A549 (cell line): Measurements from ENCODE around the gene SMARCB1. TPM values are rescaled to one million over a fixed set of nuclear protein-coding genes. Genes with fewer than 3 reads are reported as not detected.
A peak's percentile ranks its signal among the peaks of the same experiment; 100 is the strongest.

Source experiments
- BHLHE40 ChIP-seq: IDR thresholded peaks from 2 replicates; pipeline ENCODE4 v1.6.1; 2012; ENCODE audit warnings: low read depth, low read length, inconsistent platforms
- CHD2 ChIP-seq: fragments of 150-350 bp; IDR thresholded peaks from 2 replicates; pipeline ENCODE4 v1.6.1; 2014; ENCODE audit warnings: low read length; ENCODE audit not compliant: partially characterized antibody
- CHD4 ChIP-seq: fragments of 200-600 bp; sonication (generic); IDR thresholded peaks from 2 replicates; pipeline ENCODE4 v1.6.1; 2016; ENCODE audit warnings: antibody characterized with exemption, mild to moderate bottlenecking, borderline replicate concordance
- ESRRA ChIP-seq: fragments of 150-350 bp; IDR thresholded peaks from 2 replicates; pipeline ENCODE4 v1.6.1; 2014; ENCODE audit warnings: mild to moderate bottlenecking, low read length, borderline replicate concordance
- GATA3 ChIP-seq: IDR thresholded peaks from 2 replicates; pipeline ENCODE4 v1.6.1; 2012; ENCODE audit warnings: borderline replicate concordance
- HOXA7 ChIP-seq: fragments of 250-450 bp; sonication (Bioruptor Pico); IDR thresholded peaks from 2 replicates; pipeline ENCODE4 v1.5.0; 2020; ENCODE audit warnings: mild to moderate bottlenecking, moderate library complexity
- KDM5A ChIP-seq: fragments of 200-600 bp; sonication (generic); IDR thresholded peaks from 2 replicates; pipeline ENCODE4 v1.6.1; 2016; ENCODE audit warnings: antibody characterized with exemption, mild to moderate bottlenecking
- MAFK ChIP-seq: fragments of 450-650 bp; IDR thresholded peaks from 2 replicates; pipeline ENCODE4 v1.6.1; 2014; ENCODE audit not compliant: partially characterized antibody
- MYC ChIP-seq: IDR thresholded peaks from 2 replicates; pipeline ENCODE4 v1.6.1; 2012; ENCODE audit warnings: mild to moderate bottlenecking, inconsistent platforms, low read length, improper control_type of control experiment, borderline replicate concordance
- NPAS2 ChIP-seq: fragments of 250-450 bp; sonication (Bioruptor Pico); IDR thresholded peaks from 2 replicates; pipeline ENCODE4 v1.8.0; 2022; ENCODE audit warnings: mild to moderate bottlenecking, moderate library complexity, borderline replicate concordance
- PBX3 ChIP-seq: IDR thresholded peaks from 2 replicates; pipeline ENCODE4 v1.6.1; 2012
- PHF8 ChIP-seq: fragments of 200-600 bp; sonication (generic); IDR thresholded peaks from 2 replicates; pipeline ENCODE4 v1.6.1; 2016; ENCODE audit warnings: low read depth, mild to moderate bottlenecking, antibody characterized with exemption, moderate library complexity, borderline replicate concordance
- RAD21 ChIP-seq, 2 experiments: fragments of >200 bp in 1 of 2; sonication (Bioruptor Twin) in 1 of 2; formaldehyde crosslinking in 1 of 2; IDR thresholded peaks in 1 of 2; conservative IDR thresholded peaks in 1 of 2; 2 replicates in 1 of 2; 3 replicates in 1 of 2; pipeline ENCODE4 v1.6.1; 2012 to 2018; ENCODE audit warnings: inconsistent platforms in 1 of 2
- RNF2 ChIP-seq: fragments of 200-600 bp; sonication (generic); IDR thresholded peaks from 2 replicates; pipeline ENCODE4 v1.6.1; 2016; ENCODE audit warnings: low read depth, mild to moderate bottlenecking, antibody characterized with exemption, moderate library complexity, borderline replicate concordance
- SREBF2 ChIP-seq: fragments of 450-650 bp; IDR thresholded peaks from 2 replicates; pipeline ENCODE4 v1.6.1; 2014; ENCODE audit warnings: mild to moderate bottlenecking, moderate library complexity
- TFCP2L1 ChIP-seq: fragments of 250-450 bp; sonication (Bioruptor Pico); IDR thresholded peaks from 2 replicates; pipeline ENCODE4 v1.5.0; 2021; ENCODE audit warnings: mild to moderate bottlenecking
- TP53 ChIP-seq: fragments of 250-450 bp; sonication (Bioruptor Pico); IDR thresholded peaks from 2 replicates; pipeline ENCODE4 v1.5.0; 2021; ENCODE audit warnings: mild to moderate bottlenecking, moderate library complexity
- USF2 ChIP-seq: fragments of 450-650 bp; IDR thresholded peaks from 2 replicates; pipeline ENCODE4 v1.6.1; 2014; ENCODE audit warnings: antibody characterized with exemption
- ZFP36 ChIP-seq: fragments of 450-650 bp; IDR thresholded peaks from 2 replicates; pipeline ENCODE4 v1.6.1; 2014; ENCODE audit warnings: borderline replicate concordance; ENCODE audit not compliant: partially characterized antibody
- ZSCAN20 ChIP-seq: fragments of 250-450 bp; sonication (Bioruptor Pico); IDR thresholded peaks from 2 replicates; pipeline ENCODE4 v1.8.0; 2022; ENCODE audit warnings: mild to moderate bottlenecking, moderate library complexity
- polyA plus RNA-seq, 4 experiments: library from polyadenylated mRNA; depleted of rRNA in 3 of 4; stranded (reverse); fragments of >200 nt; fragmentation: RNase III in 1 of 4; extraction: RNeasy Plus Mini Kit Qiagen cat#74134 plus additional on column Dnase treatment in 1 of 4; gene quantifications; 2 replicates in 3 of 4; 3 replicates in 1 of 4; pipeline ENCODE4 v1.2.3, GENCODE V29; 2011 to 2017
- TF ChIP-seq, protein P1 (sequence below): fragments of >200 bp; sonication (Bioruptor Twin); formaldehyde crosslinking; IDR thresholded peaks from 3 replicates; pipeline ENCODE4 v1.5.1; 2016
- TF ChIP-seq, protein P2 (sequence below): fragments of 200-600 bp; sonication (generic); IDR thresholded peaks from 2 replicates; pipeline ENCODE4 v1.6.1; 2016; ENCODE audit warnings: antibody characterized with exemption, mild to moderate bottlenecking, moderate library complexity
- TF ChIP-seq, protein P3 (sequence below): fragments of 250-450 bp; sonication (Bioruptor Pico); IDR thresholded peaks from 2 replicates; pipeline ENCODE4 v1.5.0; 2021; ENCODE audit warnings: mild to moderate bottlenecking, moderate library complexity, borderline replicate concordance

SMARCB1 gene
- polyA plus RNA-seq, 2 of the 4 experiments (the other 2 are of a cell fraction) = 65.6 to 133 TPM

DNA sequence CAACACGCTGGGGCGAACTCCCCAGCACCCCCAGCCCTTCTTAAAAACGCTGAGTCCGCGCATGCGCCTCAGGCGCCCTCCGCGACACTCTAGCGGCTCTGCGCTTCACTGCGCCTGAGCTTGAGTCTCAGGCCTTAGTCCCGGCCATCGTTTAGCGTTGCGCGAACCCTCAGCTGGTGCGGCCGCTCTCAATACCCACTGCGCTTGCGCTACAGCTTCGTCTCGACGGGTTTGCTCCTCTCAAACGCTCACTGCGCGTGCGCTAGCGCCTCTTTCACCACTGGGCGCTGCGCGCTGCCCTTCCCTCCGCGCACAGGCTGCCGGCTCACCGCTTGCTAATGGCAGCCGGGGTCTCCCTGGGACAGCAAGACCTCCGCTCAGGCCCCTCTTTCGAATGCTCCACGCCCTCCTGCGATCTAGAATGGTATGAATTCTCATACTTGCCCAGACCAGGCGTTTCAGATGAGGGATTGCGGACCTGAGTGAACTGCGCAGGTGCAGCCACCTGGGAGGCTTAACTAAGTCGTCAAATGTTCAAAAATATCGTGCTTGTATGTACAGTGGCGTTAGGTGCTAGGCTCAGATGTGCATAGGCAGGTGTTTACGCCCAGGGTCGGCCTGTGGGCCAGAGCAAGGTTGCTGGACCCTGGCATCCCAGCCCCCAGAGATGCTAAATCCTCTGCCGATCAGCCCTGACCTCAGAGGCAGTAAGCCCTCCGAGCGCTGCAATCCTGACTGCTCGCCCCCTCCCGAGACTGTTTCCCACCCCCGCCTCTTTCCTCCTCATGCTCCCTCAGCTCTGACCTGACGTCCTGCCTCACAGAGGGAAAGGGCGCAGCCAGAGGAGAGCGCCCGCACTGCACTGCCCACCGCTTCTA lies 71.1 kb downstream of the SMARCB1 start, which contains the start of gene SLC2A11 (continued):
- TF ChIP-seq, protein P1, sequence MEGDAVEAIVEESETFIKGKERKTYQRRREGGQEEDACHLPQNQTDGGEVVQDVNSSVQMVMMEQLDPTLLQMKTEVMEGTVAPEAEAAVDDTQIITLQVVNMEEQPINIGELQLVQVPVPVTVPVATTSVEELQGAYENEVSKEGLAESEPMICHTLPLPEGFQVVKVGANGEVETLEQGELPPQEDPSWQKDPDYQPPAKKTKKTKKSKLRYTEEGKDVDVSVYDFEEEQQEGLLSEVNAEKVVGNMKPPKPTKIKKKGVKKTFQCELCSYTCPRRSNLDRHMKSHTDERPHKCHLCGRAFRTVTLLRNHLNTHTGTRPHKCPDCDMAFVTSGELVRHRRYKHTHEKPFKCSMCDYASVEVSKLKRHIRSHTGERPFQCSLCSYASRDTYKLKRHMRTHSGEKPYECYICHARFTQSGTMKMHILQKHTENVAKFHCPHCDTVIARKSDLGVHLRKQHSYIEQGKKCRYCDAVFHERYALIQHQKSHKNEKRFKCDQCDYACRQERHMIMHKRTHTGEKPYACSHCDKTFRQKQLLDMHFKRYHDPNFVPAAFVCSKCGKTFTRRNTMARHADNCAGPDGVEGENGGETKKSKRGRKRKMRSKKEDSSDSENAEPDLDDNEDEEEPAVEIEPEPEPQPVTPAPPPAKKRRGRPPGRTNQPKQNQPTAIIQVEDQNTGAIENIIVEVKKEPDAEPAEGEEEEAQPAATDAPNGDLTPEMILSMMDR = no peak
- TF ChIP-seq SREBF2 = no peak
- no peak for TF ChIP-seq TP53
- no peak for TF ChIP-seq CHD4
- TF ChIP-seq ZSCAN20 (CRISPR knock-in tag) = no peak
- TF ChIP-seq, protein P2, sequence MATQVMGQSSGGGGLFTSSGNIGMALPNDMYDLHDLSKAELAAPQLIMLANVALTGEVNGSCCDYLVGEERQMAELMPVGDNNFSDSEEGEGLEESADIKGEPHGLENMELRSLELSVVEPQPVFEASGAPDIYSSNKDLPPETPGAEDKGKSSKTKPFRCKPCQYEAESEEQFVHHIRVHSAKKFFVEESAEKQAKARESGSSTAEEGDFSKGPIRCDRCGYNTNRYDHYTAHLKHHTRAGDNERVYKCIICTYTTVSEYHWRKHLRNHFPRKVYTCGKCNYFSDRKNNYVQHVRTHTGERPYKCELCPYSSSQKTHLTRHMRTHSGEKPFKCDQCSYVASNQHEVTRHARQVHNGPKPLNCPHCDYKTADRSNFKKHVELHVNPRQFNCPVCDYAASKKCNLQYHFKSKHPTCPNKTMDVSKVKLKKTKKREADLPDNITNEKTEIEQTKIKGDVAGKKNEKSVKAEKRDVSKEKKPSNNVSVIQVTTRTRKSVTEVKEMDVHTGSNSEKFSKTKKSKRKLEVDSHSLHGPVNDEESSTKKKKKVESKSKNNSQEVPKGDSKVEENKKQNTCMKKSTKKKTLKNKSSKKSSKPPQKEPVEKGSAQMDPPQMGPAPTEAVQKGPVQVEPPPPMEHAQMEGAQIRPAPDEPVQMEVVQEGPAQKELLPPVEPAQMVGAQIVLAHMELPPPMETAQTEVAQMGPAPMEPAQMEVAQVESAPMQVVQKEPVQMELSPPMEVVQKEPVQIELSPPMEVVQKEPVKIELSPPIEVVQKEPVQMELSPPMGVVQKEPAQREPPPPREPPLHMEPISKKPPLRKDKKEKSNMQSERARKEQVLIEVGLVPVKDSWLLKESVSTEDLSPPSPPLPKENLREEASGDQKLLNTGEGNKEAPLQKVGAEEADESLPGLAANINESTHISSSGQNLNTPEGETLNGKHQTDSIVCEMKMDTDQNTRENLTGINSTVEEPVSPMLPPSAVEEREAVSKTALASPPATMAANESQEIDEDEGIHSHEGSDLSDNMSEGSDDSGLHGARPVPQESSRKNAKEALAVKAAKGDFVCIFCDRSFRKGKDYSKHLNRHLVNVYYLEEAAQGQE = no peak
- TF ChIP-seq PBX3 = no peak
- peak; percentile 47 for TF ChIP-seq MAFK
- TF ChIP-seq, protein P3, sequence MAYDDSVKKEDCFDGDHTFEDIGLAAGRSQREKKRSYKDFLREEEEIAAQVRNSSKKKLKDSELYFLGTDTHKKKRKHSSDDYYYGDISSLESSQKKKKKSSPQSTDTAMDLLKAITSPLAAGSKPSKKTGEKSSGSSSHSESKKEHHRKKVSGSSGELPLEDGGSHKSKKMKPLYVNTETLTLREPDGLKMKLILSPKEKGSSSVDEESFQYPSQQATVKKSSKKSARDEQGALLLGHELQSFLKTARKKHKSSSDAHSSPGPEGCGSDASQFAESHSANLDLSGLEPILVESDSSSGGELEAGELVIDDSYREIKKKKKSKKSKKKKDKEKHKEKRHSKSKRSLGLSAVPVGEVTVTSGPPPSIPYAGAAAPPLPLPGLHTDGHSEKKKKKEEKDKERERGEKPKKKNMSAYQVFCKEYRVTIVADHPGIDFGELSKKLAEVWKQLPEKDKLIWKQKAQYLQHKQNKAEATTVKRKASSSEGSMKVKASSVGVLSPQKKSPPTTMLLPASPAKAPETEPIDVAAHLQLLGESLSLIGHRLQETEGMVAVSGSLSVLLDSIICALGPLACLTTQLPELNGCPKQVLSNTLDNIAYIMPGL = no peak
- no peak for TF ChIP-seq USF2
- TF ChIP-seq PHF8 = peak; percentile 39; the same call in 1 of the 2 replicates
- no peak for TF ChIP-seq HOXA7 (CRISPR knock-in tag)
- no peak for TF ChIP-seq RAD21 (conservative IDR thresholded peaks at IDR 0.05 in 1 of 2, IDR thresholded peaks at IDR 0.05 in 1 of 2)
- TF ChIP-seq ZFP36 = no peak
- no peak for TF ChIP-seq KDM5A
- no peak for TF ChIP-seq CHD2
- TF ChIP-seq MYC = no peak
- no peak for TF ChIP-seq NPAS2 (CRISPR knock-in tag)
- no peak for TF ChIP-seq GATA3
- TF ChIP-seq ESRRA = no peak
- no peak for TF ChIP-seq BHLHE40
- TF ChIP-seq RNF2 = no peak
- TF ChIP-seq TFCP2L1 (CRISPR knock-in tag) = no peak
